GM19328 (cell line): ENCODE results near the gene PON2.
"Not testable (repeated sequence)": the region's sequence is repeated elsewhere in the genome, so short reads cannot be mapped to it uniquely, and the experiment has no call there.

Source experiments
- ATAC-seq: cut with Tn5 transposase; IDR thresholded peaks from one replicate; pipeline ENCODE4 v1.9.1; 2021; ENCODE audit warnings: mild to moderate bottlenecking, moderate library complexity; ENCODE audit not compliant: unreplicated experiment

The PON2 gene

DNA sequence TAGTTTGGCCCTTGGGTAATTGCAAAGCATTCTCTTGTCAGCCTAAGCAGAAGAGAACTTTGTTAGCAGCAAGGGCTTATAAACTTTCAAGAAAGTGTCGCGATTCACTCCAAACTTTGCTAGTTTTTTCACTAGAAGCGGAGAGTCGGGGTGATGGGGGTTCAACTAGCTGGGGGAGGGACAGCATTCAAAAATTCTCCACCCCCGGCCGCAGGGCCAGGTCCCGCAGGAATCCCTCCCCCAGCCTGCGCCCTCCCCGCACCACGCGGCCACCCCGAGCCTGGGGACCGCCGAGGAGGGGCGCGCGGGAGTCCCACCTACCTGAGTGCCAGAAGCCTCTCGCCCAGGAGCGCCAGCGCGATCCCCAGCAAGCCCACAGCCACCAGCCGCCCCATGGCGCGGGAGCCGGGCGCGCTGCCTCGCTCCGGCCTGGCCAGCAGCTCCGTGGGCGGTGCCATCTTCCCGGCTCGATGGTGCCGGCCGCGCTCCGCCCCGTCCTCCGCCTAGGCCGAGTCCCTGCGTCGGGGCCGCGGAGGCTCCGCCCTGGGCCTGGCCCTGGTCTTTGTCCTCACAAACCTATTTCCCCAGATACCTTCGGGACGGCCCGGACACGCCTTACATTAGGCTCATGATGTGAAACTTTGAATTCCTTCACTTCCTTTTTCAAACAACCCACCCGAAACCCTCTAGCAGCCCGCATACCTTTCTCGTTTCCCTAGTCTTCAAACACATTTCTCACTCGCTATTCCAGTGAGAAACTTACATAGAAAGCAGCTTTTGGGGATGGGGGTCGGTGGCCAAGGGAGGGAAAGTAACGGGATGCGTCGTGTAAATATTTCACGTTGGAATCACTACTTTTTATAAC lies at the start of gene PON2:
TSS of gene PON2 (minus strand) at position 472 of the 865 bp plus-strand sequence. CDS start at position 395, 77 bp downstream.
- ATAC-seq, result peak; percentile 90

DNA sequence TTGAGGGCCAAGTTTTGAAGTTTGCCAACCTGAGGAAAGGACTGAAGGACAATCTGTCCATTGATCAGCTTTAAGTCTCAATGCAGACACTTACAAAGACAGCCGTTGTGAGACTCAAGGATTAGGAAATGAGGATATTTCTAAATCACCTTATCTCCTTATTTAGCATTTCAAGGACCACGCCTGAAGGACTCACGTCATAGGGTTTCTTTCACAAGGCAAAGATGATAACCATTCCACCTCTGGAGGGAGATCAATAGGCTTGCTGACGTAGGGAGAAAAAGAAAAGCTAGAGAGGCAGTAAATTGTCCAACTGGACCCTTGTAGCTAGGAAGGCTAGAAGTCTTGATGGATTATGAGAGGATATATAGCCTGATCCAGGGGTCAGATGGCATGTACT lies 47.6 kb upstream of the PON2 start:
- no peak for ATAC-seq

DNA sequence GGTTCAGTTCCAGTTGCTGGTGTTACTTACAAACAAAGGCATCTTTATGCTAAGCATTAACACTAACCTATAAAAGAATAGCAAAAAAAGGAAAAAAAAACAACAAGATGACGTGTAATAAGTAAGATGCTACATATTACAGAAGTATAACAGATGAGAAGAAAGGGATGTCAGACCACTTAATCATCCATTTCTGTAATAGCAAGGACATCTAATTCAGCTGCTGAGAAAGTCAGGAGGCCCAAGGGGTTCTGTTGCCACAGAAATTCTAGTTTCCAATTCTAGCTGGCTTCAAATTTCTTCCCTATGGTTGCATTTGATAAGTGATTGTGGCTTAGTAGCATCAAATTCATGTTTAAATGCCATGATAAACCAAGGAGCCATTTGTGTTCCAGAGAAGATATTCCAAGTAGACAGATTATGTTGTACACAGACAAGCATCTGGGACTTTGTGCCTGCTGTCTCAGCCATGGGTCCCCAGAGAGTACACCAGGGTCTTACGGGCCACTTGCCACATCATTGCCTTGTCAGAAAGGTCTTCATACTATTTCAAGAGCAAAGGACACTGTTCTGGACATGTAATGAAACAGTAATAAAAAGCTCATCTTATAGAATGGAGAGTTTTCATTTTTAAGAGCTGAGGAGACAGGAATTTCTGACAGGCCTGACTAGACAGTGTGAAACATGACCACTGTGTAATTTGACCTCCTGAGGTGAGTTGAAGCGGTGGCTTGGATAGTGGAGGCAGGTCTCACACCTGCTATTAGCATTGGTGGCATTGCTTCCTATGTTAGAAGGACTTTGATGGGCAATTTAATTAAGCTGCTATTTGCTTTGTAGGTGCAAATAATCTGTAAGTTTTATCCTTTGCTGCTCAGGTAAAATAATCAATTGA lies 46.7 kb upstream of the PON2 start:
- no peak for ATAC-seq

DNA sequence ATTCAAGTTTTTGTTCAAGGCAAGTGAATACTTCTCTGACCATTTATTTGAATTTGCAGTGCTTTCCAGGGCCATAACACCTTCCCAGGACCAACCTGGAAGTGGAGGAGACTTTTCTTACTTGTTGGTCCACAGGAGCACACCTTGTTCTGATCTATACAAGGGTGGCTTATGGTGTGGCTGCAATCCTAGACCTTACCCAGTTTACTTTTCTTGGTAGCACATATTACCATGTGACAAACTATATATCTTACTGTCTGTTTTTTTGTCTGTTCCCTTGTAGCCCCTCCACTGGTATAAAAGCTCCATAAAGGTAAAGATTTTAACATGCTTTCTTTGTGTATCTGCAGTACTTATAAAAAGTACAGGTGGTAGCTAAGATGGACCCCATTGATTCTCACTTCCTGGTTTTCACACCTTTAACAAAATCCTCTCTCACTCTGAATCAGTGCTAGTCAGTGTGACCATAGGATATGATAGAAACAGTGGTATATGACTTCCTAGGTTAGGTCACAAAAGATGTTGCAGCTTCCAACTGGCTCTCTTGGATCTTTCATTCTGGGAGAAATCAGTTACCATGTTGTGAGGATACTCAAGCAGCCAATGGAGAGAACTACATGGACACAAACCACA lies 45.3 kb upstream of the PON2 start:
- ATAC-seq, result peak; percentile 56

DNA sequence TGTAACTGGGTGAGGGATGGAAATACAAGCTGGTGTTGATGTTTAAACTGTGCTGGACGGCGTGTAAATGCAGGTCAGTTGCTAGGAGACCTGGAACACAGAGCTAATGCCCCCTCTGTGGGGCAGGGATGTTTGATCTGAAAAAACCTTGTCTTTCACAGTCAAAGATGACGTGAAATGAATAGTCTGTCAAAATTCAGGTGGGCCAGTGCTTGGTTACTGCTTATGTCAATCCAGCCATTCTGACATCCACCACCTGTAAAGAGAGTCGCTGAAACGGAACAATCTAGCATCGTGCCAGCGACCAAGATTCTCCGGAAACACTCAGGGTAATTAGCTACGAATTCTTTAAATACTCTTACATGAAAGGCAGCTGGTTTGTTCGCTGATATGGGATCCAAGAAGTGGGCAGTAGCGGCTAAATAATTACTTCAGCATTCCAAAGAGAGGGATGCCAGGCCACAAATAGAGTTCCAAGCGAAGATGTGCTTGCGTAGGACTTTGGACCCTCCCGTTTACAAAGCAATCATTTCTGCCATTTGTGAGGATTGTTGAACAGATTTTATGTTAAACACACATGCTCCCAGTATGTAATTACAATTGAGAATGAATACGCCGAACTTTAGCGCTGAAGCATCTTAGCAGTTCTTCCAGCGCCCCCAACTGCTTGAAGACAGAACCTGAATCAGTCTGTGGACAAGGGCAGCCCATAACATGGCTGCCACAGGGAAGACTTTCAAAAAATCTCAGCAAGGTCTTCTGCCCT lies 43.6 kb upstream of the PON2 start:
- ATAC-seq, result no peak

DNA sequence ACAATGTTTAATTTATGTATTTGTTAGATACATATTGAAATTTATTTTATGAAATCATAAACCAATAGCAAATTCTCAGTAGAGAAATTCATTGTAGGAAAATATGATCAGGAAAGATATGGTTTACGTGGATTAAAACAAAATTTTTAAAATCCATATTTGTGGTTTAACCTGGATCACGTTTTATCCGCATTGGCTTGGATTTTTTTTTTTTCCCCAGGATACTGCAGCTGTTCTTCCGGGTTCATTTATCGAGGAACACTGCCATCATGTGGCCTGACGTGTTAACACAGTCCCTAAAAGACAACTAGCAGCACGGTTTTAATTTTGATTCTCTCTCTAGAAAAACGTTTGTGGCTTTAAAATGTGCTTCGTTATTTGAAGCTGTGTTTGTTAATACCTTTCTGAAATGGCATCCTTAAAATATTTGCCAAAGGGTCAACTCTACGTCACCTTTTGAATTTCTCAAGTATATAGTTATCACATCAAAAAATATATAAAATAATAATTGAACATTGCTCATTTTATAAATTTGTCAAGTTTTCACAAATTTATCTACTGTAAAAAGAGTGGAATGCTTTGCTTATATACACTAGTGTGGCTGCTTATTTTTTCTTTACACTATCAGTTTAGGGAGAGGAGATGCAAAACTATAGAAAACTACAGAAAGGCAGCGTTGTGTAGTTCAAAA lies 42.2 kb upstream of the PON2 start:
- ATAC-seq, result no peak

DNA sequence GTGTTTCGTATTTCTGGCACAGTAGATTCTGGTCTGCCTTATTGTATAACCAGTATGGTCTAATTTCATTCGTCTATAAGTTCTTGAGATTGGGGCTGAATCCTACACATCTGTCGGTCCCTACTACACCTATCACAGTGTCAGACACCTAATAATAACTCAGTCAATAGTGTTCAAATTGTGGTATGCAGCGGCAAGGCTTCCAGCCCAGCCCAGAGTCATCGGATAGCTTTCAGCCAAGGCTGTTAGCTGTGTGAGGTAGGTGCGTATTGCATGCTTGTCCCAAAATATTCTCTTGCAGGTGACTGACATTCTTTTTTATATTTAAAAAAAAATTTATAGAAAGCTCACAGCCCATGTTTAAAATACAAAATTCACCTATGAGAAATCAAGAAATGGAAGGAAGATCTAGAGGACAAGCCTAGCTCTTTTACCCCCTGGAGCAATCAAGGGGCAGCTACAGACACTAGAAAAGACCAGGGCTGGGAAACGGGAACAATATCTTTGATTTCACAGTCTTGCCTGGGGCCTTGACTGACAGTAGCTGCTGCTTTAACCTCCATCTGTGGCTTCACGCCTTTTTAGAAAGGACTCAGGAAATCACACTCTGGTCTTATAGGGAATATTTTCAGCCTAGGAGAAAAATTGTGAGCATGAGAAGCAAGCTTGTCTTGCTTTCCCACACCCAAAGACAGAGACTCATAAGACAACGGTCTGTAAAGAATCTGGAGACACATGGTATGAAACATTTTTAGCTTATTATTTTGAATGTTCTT lies 41.4 kb upstream of the PON2 start:
- no peak for ATAC-seq

DNA sequence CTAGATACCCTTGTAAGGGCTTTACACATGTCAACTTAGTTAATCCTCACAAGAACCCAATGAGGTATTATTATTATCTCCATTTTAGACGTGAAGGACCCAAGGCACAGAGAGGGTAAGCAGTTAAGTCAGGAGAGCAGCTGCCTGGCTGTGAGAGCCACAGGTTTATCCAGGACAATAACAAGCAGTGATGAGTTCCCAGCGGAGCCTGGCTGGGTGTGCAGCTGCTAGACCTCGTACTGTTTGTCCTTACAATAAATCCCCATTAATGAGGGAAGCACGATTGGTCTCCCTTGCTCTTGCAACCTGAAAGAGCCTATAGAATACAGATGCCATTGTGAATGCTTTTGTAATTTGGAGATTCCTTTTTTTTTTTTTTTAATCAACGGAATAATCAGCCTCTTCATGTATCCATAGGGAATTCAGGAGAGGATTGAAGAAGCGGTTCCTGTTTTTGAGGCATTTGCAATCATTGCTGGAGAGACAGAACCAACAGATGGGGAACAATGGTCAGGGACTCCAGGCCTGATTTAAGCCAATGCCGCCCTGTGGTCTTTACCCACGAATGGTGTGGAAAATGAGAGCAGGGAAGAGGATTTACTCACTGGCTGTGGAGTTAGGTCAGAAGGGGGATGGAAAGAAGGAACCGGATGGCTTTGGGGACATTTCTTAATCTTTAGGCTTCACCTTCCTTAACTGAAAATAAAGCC lies 38.6 kb upstream of the PON2 start:
- no peak for ATAC-seq

DNA sequence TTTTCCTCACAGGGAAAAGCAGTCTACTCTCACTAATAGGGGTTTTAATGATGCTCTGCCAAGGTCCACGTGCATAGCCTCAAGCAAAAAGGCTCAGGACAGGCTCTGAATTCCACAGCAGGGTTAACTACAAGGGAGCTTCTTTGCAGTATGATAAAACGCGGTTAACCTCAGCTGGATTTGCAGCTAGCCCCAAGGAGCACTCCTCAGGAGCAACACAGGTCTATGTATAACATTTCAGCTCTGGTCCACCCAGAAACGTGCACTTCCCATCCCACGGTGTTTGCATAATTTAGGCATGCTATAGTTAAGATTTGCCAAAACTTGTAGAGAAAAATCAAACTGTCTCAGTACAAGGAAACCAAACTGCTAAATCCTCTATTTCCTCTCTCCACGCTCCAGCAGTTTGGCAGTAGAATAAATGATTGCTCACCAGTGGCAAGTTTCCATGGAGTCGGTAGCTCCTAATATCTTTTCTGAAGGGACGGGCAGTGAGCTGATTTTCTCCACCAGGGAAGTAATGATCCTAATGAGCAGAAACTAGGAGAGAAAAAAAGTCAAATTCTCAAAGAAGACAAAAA lies 37.8 kb upstream of the PON2 start:
- no peak for ATAC-seq

DNA sequence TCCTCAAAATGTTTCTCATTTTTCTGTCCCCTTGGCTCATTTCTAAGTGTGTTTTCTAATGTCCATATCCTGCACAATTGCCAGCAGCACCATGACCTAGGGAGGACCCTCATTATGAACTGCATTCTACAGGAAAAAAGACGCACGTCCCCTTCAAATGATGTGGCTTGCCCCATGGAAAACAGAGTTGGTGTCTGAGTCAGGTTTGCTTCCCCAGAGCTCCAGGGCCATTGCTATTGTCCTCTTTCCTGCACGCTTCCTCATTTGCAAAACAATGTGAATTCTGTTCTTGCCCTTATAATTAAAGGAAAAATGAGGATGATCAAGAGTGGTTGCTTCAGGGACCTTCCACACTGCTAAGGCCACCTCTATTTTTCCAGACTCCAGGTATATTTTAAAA lies 36.2 kb upstream of the PON2 start:
- ATAC-seq, result no peak

DNA sequence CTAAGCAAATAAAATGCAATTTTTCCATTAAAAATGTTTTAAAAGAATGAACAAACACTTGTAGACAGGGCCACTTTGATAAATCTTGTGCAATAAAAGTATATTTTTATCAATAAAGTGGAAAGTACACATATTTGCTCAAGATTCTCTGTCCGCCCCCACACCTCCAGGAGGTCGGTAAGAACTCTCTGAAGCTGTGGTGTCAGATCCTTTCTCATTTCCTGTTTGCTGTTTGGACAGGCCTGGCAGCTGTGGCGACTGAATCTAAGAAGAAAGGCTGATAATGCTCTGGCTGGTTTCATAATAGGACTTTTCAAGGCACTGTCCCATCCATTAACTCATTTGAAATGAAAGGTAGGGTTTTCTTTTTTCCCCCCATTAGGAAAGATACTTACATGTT lies 35.6 kb upstream of the PON2 start:
- ATAC-seq, result peak; percentile 99

DNA sequence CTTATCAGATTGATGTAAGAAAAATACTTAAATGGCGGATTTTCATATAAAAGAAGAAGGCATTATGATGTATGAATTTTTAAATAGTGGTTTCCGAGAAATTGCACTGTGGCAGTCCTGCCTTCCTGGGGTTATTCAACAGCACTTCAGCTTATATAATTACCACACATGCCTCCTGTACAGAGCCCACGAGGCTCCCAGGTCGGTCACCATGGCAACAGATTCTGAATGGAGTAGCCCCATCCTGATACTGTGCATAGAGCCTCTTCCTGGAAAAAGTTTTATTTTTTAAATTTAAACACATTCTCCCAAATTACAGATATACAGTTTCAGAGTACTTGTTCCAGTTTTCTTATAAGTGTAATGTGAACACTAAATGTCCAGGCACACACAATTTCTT lies 35.0 kb upstream of the PON2 start:
- ATAC-seq, result no peak

DNA sequence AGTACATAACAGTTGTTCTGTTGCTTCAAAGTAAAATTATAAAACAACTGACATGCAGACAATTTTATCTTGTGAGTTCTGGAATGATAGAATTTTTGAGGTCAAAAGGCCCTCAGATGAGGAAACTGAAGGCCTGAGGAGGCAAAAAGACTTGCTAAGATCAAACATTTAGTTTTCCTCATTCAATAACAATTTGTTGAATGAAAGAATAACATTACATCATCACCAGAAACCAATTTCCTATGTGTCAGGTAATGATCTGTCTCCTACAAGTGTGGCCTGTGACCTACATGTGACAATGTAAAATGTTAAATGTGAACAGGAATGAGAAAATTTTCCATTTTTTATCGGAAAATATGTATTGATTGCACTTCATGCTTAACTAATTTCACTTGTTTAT lies 34.4 kb upstream of the PON2 start:
- no peak for ATAC-seq

DNA sequence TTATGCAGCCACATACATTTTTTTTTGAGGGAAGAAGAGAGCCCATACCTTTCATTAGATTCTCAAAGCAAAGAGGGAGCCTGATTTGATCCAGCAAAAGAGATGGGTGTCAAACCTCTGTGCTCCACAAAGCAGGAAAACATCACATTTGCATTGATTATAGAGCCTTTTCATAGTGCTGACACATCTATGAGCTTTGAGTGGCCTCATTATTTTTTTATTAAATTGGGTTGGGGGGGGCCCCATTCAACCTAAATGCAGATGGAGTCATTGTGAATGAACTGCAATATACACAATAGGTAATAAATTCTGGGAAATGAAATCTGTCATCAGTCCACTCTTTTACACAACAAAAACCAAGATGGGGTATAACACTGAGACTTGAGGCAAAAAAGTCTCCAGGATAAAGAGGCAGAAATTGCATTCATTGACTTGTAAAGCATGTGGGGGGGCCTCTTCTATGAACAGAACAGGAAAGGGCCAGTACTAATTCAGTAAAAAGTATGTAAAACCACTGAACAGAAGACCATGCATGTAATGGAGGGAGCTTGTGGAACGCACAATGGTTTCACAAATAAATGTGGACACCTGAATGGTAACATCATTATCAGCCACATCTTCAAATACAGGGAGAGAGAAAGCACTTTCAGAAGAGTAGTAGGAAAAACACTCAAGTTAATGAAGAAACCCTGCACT lies 33.2 kb upstream of the PON2 start:
- no peak for ATAC-seq

DNA sequence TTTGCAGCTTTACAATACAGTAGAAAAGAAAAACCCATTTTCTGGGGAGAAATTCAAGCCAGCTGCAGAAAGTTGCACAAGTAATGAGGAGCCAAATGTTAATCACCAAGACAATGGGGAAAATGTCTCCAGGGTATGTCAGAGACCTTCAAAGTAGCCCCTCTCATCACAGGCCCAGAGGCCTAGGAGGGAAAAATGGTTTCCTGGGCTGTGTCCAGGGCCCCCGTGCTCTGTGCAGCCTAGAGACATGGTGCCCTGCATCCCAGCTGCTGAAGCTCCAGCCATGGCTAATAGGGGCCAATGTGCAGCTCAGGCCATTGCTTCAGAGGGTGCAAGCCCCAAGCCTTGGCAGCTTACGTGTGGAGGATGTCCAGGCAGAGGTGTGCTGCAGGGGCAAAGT lies 25.8 kb upstream of the PON2 start:
- not testable (repeated sequence) for ATAC-seq

DNA sequence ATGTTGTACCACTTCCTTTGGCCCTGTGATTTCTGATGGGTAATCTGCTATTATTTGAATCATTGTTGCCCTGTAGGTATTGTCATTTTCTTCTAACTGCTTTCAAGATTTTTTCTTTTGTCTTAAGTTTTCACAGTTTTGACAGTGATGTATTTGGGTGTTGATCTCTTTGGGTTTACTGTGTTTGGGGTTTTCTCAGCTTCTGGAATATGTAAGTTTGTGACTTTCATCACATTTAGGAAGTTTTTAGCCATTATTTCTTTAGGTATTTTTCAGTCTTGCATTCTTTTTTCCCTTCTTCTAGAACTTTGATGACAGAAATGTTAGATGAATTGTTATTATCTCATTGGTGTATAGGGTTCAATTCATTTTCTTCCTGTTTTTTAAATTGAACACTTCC lies 23.1 kb upstream of the PON2 start:
- no peak for ATAC-seq

DNA sequence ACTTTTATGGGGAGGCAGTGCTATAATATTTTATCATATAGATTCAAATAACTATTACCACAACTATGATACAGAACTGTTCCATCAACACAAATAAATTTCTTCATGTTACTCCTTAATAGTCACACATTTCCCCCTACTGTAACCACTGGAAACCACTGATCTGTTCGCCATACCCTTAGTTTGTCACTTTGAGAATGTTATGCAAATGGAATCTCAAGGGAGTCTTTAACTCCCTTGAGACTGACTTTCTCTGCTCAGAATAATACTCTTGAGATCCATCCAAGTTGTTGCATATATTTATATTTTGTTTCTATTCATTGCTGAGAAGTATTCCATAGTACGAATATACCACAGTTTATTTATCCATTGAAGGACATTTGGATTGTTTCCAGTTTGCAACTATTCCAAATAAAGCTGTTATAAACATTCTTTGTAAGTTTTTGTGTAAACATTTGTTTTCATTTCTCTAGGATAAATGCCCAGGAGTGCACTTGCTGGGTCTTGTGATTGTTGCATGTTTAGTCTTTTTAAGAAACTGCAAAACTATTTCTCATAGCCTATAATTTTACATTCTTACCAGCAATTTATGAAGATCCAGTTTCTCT lies 19.7 kb upstream of the PON2 start:
- peak; percentile 48 for ATAC-seq
